Dermis blood vessel endothelial cell (primary cell): ENCODE measurements around the gene RGS4. TPM values are rescaled to one million over a fixed set of nuclear protein-coding genes. Genes with fewer than 3 reads are reported as not detected.
A peak's percentile ranks its signal among the peaks of the same experiment; 100 is the strongest.

Experiments
- DNase-seq: peaks from one replicate; pipeline ENCODE4 v3.0.0; 2010
- total RNA-seq: library from RNA; depleted of rRNA; stranded (reverse); fragments of >200 nt; gene quantifications from 2 replicates; pipeline ENCODE4 v1.2.3, GENCODE V29; 2014

RGS4 gene
- total RNA-seq, result 9.2 and 26.5 TPM in 2 replicates

DNA sequence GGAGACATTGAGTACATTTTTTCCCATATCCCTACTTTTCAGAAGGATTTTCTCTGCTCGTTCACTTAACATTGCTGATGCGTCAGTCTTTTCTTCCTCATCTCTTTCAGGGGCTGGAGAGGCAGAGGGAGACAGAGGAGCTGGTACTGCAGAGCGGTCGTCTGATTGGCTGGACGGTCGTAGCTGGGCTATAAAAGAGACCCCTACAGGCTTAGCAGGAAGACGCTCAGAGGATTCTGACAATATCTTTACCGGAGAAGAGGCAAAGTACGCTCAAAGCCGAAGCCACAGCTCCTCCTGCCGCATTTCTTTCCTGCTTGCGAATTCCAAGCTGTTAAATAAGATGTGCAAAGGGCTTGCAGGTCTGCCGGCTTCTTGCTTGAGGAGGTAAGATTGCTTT is at the start of gene RGS4:
Gene RGS4 (plus strand): TSS at position 220 of the 400 bp plus-strand sequence. CDS start 124 bp downstream, at position 344.
- DNase-seq, result peak; percentile 92

DNA sequence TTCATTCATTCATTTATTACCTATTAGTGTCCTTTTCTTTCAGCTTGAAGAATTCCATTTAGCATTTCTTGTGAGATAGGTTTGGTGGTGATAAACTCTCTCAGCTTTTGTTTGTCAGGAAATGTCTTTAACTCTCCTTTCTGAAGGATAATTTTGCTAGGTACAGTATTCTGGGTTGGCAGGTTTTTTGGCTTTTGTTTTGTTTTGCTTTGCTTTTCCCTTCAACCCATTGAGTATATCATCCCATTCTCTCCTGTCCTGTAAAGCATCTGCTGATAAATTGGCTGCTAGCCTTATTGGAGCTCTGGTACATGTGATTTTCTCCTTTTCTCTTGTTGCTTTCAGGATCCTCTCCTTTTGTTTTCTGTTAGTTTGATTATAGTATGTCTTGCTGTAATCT is 47.0 kb upstream of the RGS4 start:
- no peak for DNase-seq

DNA sequence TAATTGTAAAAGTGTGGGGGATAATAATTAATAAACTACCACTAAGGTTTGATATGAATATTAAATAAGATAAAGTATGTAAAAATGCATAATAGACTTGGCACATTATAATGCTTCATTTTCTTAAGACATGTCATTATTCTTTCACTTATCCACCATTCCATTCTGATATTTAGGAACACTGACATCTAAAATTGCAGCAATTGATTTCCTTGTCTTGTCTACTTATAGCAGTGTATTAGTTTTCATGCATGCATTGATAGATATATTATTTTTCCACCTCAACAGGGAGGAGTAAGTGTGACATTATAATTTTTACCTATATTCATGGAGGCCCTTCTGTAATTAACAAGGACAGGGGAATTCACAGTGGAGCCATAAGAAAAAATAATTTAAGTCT is 41.6 kb upstream of the RGS4 start:
- DNase-seq, result no peak

DNA sequence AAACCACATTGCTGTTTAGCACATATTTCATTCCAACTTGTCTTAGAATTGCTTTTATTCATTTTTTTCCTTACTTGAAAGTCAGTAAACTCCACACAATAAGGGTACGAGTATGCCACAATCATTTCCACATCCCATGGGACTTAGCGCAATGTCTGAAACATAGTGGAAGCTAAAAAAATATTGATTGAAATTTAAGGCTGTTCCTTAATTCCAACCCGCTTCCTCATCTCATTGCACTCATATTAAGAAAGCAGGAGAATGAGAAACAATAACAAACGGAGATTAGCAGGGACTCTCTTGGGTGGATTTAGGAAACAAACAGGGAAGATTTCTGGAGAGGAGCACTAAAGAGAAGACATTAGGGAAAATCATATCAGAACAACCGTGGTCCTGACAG is 39.3 kb upstream of the RGS4 start:
- no peak for DNase-seq

DNA sequence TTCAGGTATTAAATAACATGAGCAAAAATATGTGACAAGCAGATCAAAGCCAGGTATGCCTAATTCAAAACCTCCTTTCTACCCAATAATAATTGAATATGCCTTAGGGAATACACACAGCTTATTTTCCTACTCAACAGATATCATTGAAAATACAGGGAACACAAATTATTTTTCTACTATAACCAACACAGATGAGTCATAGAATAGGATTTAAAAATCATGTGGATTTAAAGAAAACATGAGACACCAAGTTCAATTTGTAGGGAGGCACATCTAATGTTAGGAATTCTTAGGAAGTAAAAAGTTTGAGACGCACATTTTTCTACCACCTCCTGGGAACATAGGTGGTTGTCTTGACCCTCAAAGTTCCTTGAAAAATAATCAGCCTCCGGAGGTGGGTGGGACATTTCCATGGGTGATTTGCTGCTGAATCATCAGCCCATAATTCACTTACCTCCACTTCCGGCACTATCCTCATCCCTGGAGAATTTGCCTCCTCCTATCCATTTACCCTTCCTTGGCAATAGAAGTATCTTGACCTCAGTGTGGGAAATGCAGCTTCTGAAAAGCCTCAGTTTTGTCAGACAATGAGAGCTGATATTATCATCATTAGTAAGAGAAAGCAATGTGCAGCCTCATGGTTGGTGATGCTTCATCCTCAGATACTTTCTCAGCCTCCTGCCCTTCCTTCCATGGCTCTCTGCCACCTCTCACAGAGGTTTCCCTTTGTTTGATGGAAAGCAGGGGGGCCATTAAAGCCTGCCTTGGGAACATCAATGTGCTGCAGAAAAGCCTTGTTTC is 33.5 kb upstream of the RGS4 start:
- DNase-seq, result peak; percentile 79

DNA sequence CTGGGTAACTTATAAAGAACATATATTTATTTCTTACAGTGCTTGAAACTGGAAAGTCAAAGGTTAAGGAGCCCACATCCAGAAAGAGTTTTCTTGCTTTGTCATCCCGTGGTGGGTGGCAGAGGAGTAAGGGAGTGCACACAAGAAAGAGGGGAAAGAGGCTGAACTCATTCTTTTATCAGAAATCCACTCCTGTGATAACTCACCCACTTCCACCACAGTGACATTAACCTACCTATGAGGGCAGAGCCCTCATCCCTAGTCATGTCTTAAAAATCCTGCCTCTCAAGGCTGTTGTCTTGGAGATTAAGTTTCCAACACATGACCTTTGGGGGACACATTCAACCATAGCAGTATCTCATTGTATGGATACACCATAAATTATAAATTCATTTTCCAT is 32.5 kb upstream of the RGS4 start:
- no peak for DNase-seq

DNA sequence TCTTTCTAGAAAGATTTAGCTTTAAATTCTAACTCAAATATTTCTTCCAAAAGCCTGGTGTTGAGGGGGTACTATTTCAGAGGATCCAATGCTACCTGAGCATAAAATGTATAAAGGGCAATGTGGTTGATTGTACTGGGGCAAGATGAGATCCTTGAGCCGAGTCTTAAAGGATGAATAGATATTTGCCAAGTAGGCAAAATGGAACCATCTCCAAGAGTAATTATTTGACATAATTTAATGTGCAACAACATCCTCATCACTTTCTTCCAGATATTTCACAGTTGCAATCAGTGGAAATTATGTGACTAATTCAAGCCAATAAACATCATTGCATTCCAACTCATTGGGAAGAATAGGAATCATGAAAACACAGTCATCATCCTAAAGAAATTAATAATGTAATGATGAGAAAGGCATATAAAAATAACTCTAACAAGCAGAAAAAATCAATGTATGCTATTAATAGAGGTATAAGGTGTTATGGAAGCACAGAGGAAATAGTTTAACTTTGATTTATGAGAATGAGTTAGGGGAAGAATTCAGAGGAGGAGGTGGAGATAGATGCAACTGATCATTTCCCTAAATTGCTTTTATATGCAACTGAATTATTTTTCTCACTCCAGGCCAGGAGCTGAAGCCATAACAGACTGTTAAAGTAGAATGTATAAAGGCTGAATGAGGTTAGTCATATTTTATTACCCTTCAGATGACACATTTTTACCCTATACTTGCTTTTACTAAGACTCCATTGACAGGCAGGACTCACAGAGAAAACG is 30.0 kb upstream of the RGS4 start:
- no peak for DNase-seq

DNA sequence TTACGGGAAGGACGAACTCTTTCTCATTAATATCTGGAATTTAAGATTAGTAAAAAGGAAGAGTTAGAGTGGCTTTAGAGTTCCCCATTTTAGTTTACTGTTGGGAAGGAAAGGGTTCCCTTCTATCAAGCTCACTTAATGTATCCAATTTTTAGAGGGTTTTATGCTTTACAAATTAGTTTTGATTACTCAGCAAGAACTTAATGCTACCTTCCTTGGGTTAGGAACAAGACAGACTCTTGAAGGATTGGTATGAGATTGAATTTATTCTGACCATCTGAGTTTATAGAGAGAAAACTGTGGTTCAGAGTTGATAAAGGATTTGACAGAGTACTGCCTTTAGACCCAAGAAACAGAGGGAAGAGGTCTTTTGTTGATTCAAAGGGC is 29.5 kb upstream of the RGS4 start:
- no peak for DNase-seq

DNA sequence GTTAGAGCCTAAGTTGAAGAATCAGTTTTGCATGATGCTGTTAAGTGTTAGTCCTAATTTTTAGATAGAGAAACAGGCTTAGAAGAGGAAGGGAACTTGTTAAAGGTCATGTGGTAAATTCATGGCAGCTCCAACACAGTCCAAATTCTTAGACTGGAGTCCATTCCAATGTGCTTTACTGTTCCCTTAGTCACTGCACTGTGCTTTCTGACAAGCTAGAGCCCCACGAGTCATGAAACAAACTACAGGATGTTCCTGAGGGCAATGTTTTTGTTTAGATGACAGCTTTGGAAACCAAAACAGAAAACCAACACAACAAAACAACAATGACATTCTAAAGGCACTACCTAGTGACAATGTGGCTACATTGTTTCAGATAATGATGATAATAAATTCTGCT is 23.1 kb upstream of the RGS4 start:
- DNase-seq, result no peak

DNA sequence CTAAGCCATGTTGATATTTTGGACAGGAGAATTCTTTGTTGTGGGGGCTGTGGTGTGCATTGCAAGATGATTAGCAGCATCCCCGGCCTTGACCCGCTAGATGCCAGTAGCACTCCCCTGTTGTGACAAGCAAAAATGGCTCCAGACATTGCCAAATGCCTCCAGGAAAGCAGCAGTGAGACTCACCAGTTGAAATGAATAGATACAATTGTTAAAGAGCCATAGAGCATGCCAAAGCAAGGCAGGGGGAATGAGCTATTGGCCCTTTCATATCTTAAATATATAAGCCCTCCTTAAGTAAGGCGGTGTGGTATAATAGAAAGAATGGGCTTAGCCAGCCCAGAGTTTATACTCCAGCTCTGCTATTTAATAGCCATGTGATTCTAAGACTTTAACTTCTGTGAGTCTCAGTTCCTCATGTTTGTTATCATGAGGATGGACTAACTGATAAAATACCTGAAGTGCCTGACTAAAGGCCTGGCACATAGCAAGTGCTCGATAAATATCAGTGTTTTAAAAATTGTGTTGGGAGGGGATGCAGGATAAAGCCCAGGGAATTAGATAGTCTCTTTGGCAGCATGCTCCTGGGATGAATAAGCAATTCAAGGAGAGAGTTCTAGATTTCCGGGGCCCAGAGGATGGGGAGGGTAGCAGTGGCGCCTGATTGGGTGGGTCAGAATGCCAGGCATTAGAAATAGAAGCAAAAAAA is 21.1 kb upstream of the RGS4 start:
- no peak for DNase-seq

DNA sequence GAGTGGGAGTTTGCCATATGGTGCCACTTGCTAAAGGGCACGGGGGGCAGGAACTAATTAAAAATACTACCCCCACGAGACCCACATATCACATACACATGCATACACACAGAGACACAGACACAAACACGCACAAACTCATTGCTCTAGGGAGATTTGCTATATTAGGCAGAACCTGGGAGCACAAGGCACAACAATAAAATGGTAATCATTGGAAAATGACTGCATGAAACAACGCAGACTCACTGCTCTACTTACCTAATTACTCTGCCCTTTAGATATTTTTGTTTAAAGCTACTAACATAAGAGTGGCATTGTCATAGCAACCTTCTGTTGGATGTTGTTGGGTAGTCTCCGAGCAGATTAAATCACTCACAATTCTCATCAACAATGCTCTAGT is 20.3 kb upstream of the RGS4 start:
- DNase-seq, result no peak

DNA sequence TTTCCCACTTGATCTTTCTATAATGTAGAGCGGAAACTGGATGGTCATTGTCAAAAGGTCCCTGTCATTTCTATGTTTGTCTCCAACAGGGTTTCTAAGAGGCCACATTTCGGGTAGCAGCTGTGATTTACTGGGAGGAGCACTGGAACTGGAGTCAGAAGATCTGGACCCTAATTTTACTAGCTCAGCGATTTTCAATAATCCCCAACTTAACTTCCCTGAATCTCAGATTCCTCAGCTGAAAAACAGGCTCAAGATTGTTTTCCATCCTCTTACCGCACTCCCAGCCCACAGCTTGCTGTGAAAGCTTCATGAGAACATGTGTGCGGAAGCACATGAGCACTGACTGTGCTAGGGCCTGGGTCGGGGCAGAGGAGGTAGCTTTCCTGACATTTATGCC is 19.9 kb upstream of the RGS4 start:
- no peak for DNase-seq

DNA sequence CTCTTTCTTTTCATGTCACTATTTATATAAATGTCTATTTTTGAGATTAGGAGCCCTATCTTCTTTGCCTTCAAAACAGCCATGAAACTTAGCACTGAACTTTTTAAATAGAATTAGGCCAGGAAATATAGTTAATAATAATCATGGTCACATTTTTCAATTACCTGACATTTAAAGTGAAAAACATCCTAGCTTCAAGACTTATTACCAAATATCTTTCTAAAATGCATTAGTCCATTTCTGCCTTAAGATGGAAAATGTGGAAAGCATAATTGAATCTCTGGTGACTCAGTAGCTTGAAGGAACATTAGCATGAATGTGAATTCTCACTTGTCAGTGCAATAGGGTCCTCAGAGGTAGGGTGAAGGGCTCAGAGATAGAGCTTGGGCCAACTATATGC is 18.7 kb upstream of the RGS4 start:
- DNase-seq, result no peak

DNA sequence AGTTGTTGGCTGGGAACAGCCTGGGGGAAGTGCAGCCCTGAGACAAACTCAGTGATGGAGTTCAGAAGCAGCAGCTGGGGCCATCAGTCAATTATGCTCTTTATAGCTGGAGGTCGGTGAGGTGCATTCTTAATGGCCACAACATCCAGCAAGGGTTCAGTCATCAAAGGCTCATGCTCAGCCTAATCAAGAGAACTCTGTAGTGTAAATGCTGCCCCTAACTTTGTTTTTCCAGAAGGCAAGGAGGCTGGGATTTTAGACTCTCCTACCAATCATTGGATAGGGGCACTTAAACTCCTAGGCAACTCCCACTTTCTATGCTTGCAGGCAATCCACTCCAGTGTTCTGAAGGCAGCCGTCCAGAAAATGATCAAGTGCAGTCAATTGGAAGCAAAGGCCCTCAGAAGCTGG is 15.0 kb upstream of the RGS4 start:
- DNase-seq, result no peak

DNA sequence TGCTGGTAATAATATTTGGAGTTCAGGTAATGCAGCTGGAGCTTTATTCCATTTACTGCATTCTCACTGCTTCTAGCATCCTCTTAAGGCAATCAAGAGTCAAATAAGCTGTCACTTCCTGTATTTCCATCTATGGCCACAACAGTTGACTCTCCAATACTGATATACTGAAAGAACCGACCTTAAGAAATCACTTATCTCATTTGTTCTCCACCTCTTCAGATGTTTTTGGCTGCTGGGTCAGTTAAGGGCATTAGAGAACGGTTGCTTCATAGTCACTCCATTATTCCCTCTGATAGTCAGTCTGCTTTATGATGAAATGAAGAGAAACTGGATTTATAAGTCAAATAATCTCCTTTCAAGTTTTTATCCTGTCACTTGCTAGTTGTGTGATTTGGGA is 14.2 kb upstream of the RGS4 start:
- no peak for DNase-seq

DNA sequence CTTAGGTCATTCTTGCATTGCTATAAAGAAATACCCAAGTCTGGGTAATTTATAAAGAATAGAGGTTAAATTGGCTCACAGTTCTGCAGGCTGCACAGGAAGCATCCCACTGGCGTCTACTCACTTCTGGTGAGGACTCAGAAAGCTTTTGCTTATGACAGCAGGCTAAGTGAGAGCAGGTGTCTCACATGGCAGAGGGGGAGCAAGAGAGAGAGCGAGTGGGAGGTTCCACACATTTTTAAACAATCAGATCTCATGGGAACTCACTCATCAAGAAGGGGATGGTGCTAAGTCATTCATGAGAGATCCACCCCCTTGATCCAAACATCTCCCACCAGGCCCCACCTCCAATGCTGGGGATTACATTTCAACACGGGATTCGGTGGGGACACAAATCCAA is 13.6 kb upstream of the RGS4 start:
- no peak for DNase-seq

DNA sequence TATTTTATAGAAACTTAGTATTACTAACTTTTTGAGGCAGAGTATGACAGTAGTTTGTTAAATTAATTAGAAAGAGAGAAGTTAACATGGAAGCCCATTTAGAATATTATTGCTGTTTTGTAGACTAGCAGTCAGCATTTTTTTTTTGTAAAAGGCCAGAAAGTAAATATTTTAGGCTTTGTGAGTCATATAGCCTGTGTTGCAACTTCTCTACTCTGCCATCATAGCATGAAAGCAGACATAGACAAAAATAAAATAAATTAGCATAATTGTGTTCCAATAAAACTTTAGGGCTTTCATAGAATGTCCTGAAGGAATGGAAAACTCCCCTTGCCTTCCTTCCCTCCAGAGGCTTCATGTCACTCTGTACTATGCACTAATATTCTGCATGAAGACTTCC is 12.3 kb upstream of the RGS4 start:
- DNase-seq, result no peak

DNA sequence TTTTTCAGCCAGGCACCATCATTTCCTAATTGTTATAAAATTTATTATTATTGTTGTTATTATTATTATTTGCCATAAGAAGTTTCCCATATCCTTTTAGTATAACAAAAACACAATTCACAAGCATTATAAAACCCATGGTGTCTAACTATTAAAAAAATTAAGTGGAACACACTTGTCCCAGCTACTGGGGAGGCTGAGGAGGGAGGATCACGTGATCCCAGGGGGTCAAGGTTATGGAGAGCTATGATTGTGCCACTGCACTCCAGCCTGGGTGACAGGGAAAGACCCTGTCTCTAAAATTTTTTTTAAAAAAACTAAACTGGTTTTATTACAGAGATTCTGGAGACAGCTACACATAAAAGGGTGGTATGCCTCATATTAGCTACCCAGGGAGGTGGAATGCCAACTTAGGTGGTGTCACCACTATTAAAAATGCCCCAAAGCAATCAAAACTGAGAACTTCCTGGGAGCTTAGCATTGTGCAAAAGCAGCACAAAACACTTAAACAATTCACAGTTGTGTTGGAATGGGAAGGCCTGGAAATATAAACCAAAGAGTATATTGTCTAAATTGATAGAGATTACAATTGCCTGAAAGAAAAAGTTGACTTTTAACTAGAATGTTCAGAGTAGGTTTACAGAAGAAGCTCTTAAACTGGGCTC is 8.7 kb upstream of the RGS4 start:
- DNase-seq, result no peak

DNA sequence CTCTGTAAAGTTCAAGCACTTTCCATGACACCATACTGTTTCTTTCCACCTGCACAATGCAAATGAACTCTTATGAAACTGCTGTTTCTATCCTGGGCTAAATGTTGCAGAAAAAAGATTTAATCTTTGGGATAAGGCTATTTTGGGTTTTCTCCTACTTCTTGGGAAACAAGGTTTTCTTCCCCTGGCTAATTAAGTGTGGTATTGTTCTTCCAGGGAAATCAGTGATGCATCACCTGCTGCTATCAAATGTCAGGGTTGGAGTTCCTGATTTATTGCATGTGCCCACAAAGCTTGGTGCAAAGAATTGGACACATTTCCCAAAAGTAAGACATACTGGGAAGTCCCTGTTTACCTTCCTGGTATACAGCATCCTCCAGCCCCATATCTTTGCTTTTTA is 6.0 kb upstream of the RGS4 start:
- no peak for DNase-seq

DNA sequence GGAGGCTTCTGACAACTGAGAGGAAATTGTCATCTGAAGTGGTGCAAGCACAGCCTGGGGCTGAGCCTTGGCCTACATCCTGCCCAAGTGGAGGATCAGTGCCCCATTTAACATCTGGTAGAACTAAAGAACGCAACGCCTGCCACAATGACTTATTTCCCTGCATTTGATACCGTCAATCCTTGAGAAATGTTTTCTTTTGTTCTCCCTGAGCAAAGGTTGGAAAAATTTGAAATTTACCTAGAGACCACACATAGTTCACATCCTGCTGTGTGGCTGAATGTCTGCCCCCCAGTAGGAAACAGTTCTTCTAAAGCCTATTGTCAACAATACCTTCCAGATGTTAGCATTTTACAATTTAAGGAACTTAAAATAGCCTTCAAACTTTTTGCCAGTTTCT is 5.6 kb upstream of the RGS4 start:
- no peak for DNase-seq

DNA sequence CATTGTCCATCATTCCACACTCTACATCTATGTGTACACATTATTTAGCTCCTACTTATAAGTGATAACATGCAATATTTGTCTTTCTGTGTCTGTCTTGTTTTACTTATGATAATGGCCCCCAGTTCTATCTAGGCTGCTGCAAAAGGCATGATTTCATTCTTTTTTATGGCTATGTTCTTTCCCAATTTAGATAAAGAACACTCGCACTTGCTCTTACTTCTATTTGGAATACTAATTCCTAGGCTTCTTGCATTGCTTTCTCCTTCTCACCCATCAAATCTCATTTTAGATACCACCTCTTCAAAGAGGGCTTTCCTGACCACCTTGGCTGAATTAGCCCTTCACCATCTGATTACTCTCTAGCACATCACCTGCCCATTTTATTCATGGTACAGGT is 3.0 kb upstream of the RGS4 start:
- DNase-seq, result no peak

DNA sequence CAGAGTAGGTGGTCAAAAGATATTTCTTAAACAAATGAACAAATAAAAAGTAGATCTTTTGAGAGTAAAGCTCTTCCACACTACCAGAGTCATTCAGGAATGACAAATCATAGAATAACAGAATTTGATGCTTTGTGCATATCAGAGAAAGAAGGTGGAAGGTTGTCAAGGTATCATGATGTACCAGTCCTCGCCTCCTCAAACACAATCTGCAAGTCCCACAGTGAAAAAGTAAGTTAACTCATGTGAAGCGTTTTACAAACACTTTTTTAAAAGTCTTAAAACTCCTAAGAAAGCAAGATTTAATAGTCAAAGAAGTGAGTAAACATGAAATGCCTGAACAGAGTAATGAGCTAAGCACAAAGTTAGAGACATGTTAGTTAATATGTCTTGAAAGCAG is 2.5 kb upstream of the RGS4 start:
- DNase-seq, result no peak

DNA sequence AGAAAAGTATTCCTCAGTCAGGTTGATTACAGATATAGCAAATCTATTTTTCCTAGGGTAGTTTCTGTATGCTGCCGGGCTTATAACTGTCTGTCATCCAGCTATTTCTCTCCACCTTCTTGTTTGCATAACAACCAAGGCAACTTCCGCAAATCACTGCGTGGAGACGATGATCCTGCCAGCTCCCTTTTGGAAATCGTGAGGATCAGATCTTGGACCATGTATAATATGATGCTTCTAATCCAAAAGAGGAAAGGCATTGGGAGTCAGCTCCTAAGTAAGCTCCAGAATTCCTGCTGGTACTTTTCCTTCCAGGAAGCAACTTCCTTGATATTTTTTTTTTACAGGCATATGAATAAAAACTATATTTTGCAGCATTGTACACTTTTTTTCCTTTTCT is 445 bp upstream of the RGS4 start:
- DNase-seq, result peak; percentile 46
